ENCODE data around the gene MLLT6.
A peak's percentile ranks its signal among the peaks of the same experiment; 100 is the strongest.

MLLT6 gene

GRCh38 chr17:38741461-38741860 is 36.4 kb downstream of the MLLT6 start:
- no peak for DNase-seq (ENCODE audit: low read depth in 4 of 4, low spot score in 1 of 4)

GRCh38 chr17:38741921-38742410 is 36.9 kb downstream of the MLLT6 start:
- no peak for DNase-seq (ENCODE audit: low read depth in 4 of 4, low spot score in 1 of 4)

GRCh38 chr17:38742411-38743308 is 37.6 kb downstream of the MLLT6 start:
- no peak for DNase-seq (ENCODE audit: low read depth in 4 of 4, low spot score in 1 of 4)

GRCh38 chr17:38743556-38744171 is 38.6 kb downstream of the MLLT6 start:
- DNase-seq (ENCODE audit: low read depth in 4 of 4, low spot score in 1 of 4), result no peak

- no peak for DNase-seq (ENCODE audit: low read depth in 4 of 4, low spot score in 1 of 4)
These were observed 40.5 kb downstream of the MLLT6 start for GRCh38 chr17:38745545-38745944.

- no peak for DNase-seq (ENCODE audit: low read depth in 4 of 4, low spot score in 1 of 4)
These were observed 41.2 kb downstream of the MLLT6 start for GRCh38 chr17:38746004-38746848.

DNA sequence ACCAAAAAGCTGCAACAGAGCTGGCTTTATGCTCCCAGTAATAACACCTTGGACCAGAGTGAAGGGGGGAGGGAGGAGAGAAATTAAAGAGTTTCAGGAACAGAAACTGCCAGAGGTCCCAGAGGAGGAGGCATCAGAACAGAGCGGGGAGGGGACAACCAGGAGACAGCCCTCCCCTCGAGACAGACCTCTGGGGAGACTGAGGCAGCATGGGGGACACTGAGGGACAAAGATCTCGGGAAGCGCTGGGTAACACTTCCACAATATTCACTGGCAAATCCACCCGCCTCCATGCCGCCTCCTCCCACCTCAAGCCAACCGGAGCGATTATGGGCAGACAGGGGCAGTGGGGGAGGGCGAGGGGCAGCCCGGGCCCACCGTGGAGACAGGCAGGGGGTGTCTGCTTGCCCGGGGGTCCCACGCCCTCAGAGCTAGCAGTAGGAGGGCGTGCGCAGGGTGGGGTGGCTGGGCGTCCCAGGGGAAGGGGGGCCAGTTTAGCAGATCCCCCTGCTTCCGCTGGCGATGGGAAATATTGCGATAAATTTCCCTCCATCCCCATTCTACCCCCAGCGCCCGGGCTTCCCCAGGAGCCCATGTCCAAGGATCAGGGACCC is 41.9 kb downstream of the MLLT6 start:
- no peak for DNase-seq (ENCODE audit: low read depth in 4 of 4, low spot score in 1 of 4)

DNA sequence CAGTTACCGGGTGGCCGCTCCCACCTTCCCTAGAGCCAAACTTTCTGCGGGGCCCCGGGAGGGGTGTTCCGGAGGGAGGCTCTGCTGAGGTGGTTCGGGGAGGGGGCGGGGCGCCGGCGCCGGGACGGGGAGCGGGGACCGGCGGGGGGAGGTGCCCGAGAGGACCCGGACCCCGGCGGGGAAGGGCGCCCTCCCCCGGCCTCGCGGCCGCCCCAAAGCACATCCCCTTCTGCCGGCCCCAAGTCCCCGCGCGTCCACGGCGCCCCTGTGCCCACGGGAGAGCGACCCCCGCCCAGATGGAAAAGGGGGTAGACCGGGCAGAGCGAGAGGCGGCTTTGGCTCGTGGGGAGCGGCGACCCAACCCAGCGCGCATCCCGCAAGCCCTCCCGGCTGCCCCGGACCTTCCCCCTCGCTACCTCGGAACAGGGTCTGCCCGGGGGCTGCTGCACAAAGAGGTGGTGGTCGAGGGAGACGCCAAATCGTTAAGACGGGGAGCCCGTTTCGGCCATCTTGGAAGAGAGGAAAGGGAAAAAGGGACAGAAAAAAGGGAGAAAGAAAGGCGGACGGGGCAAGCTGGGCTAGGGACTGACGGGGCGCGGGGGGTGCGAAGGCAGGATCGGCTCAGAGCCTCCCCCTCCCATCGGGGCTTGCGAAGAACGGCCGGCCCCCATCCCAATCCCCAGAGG is 42.5 kb downstream of the MLLT6 start:
- no peak for DNase-seq (ENCODE audit: low read depth in 4 of 4, low spot score in 1 of 4)

- no peak for DNase-seq (ENCODE audit: low read depth in 4 of 4, low spot score in 1 of 4)
These were observed 43.2 kb downstream of the MLLT6 start, which contains the start of gene PCGF2 for GRCh38 chr17:38748149-38748891. PCGF2 (minus strand) TSS chr17:38748336; CDS start chr17:38740402, 7,934 bp downstream.

DNA sequence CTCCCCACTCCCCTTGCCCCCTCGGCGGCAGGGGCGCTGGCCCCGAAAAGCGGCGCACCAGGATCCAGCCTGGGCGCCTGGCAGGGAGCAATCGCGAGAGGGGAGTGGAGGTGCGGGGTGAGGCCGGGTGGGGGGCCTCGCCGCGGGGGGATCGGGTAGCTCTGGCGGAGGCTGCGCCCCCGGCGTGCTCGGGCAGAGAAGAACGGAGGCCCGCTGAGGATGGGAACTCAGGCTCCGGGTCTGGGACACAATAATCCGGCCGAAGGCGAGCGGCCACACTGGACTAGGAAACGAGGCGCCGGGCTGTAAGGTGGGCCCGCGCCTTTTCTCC is 43.8 kb downstream of the MLLT6 start:
- DNase-seq (ENCODE audit: low read depth in 4 of 4, low spot score in 1 of 4), result no peak

GRCh38 chr17:38749223-38750043 is 44.4 kb downstream of the MLLT6 start:
- no peak for DNase-seq (ENCODE audit: low read depth in 4 of 4, low spot score in 1 of 4)

- DNase-seq (ENCODE audit: low read depth in 4 of 4, low spot score in 1 of 4), result no peak
These were observed 44.9 kb downstream of the MLLT6 start for GRCh38 chr17:38750044-38750311.

GRCh38 chr17:38750312-38751121 is 45.4 kb downstream of the MLLT6 start:
- DNase-seq (ENCODE audit: low read depth in 4 of 4, low spot score in 1 of 4), result no peak

DNA sequence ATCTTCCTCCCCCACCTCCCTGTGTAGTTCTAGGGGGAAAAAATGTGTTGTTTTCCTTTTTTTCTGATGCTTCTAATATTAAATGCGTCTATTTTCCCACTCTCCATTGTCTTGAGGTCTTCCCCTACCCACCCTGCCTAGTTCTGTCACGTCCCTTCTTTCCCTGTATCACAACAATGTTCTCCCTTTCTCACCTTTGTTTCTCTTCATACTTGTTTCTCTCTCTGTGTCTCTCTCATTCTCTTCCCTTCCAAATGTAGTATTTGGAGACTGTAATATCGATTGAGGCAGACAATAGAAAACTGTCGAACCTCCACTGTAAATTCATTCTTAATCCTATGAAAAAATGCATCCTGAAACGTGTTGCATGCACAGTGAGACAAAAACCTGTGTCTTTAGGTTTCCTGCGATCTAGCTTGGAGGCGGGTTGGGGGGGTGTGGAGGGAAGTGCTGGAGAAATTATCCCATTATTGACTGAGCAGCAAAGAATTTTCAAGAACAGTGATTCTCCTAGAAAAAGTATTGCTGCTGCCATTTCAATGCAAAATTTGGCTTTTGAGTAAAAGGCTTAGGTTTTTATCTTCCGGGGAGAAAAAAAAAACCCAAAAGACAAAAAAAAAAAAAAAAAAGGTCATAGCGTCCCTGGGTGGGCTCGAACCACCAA is 46.2 kb downstream of the MLLT6 start:
- DNase-seq (ENCODE audit: low read depth in 4 of 4, low spot score in 1 of 4), result no peak

GRCh38 chr17:38751808-38752307 is 46.8 kb downstream of the MLLT6 start:
- peak; percentile 69 to 94 (median 74) for DNase-seq (ENCODE audit: low read depth in 4 of 4, low spot score in 1 of 4)

DNA sequence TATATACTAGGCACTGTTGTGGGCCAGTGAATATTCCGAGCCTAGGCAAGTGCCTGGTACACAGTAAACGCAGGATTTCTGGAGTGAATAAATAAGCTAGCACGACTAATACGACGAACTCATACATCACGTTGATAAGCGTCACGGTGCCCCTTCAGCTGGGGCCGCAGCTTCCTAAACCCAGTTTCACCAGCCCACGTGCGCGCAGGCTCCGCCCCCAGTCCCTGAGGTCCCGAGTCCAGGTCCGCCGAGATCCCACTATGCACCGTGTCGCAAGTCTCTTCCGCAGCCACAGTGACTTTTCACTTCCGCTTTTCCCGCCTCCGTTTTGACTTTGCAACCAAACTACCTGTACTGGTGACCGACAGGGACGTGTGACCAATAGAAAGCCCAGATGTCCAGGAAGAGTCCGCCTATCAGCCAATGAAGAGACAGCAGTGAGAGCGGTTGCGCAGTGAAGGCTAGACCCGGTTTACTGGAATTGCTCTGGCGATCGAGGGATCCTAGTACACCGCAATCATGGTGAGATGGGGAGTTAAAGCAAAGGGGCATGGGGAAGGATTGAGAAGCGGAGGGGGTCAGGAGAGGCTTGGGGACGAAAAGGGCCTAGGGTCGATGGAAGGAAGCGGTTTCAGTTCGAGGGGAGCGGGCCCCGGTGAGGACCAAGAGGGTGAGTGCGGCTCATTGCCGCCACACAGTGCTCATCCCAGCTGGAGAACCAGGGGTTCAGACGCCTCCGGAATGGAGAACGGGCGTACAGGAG is 47.4 kb downstream of the MLLT6 start, which contains the start of gene PSMB3:
TSS of gene PSMB3 (plus strand) at position 434 of the 763 bp plus-strand sequence. CDS start at position 520, 86 bp downstream.
- peak; percentile 83 to 95 (median 90) for DNase-seq (ENCODE audit: low read depth in 4 of 4, low spot score in 1 of 4)

DNA sequence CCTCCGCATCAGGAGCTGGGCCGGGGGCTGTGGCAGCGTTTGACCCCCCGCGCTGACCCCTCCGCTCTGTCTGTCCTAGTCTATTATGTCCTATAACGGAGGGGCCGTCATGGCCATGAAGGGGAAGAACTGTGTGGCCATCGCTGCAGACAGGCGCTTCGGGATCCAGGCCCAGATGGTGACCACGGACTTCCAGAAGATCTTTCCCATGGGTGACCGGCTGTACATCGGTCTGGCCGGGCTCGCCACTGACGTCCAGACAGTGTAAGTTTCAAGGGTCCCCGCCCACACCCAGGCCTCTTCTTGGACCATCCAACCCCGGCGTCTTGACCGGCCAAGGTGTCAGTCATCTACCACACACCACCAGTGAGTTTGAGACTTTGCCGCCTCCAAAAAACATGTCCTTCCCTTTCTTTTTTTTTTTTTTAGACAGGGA is 48.0 kb downstream of the MLLT6 start:
- DNase-seq (ENCODE audit: low read depth in 4 of 4, low spot score in 1 of 4), result no peak

Measured in stimulated activated CD4-positive, alpha-beta T cell treated with anti-CD3 and anti-CD28 coated beads, Interleukin-1b, Interleukin-23, amount 100 ng/mL, for 24 hours (primary cell).